ENCODE results near the gene SHB.
A peak's percentile ranks its signal among the peaks of the same experiment; 100 is the strongest.

The SHB gene

DNA sequence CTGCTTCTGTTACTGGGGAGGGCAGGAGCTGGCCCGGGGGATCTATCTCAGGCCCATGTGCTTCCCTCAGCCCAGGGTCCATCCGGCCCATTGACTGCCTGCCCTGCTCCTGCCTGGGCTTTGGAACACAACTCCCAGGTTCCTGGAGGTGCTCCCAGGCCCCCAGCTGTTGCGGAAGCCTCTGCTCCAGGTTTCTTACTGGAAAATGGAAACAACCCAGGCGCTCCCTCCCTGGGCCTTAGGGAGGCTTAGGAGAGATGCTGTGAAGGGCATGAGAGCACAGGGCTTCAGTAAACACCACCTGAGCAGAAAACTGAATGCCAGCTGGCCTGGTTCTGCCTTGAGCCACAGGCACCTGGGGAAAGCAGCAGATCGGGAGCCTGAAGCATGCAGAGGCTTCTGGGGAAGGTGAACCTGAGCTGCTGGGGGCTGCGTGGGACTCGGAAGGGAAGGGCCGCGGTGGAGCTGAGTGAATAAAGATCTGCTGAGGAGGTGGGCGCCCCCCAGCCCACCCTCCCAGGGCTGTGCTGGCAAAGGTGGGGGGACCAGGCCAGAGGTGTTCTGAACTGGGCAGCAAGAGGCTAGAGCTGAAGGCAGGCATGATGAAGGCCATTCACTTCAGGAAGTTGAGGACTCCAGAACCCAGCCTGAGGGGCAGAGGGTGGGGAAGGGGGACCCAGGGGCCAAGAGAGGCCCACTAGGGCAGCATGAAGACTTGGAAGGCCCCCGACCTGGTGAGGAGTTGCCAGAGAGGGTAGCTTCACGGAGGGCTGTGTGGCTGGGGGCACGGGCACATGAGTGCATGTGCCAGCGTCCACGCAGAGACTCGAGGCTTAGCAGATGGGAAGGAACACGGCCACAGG lies 64.8 kb downstream of the SHB start:
- no peak for DNase-seq

GRCh38 chr9:38003230-38003629 lies 65.8 kb downstream of the SHB start:
- DNase-seq: no peak

GRCh38 chr9:38001430-38001829 lies 67.6 kb downstream of the SHB start:
- no peak for DNase-seq

DNA sequence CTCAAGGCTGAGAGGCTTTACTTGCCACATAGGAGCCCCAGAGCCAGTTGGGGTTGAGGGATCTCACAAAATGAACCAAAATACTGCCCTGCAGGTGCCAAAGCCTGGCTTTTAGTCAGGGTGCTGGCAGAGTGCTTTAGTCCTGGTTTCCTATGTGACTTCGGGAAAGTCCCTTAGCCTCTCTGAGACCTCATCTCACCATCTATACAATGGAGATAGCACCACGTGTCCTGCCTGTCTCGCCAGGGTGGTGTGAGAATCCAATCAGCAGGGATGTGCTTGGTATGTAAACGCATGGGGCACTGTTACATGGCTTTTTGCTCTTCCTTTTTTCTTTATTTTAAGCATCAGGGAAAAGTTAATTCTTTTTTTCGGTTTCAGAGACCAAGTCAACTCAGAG lies 68.3 kb downstream of the SHB start:
- no peak for DNase-seq

GRCh38 chr9:38000332-38000731 lies 68.7 kb downstream of the SHB start:
- no peak for DNase-seq

DNA sequence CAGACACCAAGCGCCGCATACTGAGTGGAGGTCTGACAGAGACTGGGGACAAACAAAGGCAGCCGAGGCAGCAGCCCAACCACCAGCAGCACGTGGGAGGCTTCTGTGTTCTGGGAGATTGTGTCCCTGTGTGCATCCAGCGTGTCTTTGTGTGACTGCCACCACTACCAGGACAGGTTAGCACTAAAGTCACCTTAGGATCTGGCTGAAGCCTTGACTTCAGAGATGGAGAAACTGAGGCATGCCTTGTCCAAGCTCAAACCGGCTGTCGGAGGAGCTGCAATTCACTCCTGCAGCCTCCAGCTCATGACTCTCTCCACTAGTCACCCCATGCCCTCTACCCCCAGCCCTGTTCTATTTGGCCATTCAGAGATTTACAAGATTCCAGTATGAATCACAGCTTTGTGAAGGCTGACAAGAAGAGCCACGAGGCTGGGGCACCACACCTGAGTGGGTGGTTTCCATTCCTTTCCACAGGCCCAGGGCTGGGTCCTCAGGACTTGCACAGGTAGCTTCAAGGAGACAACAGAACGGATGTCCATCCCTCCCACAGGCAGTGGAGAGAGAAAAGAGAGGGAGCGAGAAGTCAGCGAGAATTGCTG lies 69.3 kb downstream of the SHB start:
- DNase-seq: no peak

GRCh38 chr9:37998881-37999587 lies 70.0 kb downstream of the SHB start:
- no peak for DNase-seq

DNA sequence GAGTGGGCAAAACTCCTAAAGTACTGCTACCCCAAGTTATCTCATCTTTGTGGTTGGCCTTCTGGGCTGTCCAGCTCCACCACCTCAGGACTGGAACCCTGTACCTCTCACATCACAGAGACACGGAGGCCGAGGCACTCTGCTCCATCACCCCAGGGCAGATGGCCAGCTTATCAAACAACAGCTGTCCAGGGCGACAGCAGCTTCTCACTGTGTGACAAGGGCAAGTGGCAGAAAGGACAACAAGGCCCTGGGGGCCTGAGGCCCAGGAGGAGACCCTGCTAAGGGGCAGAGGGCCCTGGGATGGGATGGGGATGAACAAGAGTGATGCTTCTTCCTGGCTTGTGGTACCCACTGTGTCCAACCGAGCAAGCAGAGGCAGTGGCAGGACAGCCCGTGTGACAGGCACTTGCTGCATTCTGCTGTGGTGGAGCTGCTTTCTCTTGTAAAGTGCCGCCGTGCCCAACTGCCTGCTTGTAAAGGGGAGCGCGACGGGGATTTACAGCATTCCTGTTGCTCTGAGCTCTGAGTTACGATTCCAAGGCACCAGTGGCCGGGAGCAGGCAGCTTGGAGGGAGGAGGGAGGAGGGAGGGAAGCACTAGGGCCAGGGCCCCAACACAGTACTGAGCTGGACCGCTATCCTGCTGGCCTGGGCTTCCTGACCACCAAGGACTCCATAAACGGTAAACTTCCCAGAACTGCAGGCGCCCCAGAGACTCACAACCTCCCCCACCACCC lies 71.2 kb downstream of the SHB start:
- DNase-seq: no peak

GRCh38 chr9:37996819-37997217 lies 72.2 kb downstream of the SHB start:
- DNase-seq: no peak

GRCh38 chr9:37995961-37996818 lies 72.8 kb downstream of the SHB start:
- no peak for DNase-seq

GRCh38 chr9:37995348-37995737 lies 73.7 kb downstream of the SHB start:
- DNase-seq: no peak

GRCh38 chr9:37994639-37995347 lies 74.2 kb downstream of the SHB start:
- peak; percentile 82 for DNase-seq

DNA sequence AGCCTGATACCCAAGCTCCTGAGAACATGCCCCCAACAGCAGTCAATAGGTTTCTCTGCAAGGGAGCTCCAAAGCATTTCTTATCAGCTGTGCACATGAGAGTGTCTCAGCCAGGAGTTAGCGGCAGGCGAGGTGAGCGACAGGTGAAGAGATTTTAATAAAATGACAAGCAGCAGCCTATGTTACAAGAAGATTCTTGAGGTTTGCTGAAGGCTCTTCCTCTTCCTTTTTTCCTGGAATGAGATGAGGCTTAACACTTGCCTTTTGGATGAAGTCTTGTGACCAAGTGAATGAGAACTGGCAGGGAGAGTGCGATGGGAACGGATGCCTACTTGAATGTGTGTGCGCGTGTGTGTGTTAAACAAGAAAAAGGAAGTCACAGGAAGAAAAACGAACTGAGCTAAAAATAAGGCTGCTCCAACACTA lies 76.1 kb downstream of the SHB start:
- no peak for DNase-seq

GRCh38 chr9:37990404-37991015 lies 78.5 kb downstream of the SHB start:
- no peak for DNase-seq

DNA sequence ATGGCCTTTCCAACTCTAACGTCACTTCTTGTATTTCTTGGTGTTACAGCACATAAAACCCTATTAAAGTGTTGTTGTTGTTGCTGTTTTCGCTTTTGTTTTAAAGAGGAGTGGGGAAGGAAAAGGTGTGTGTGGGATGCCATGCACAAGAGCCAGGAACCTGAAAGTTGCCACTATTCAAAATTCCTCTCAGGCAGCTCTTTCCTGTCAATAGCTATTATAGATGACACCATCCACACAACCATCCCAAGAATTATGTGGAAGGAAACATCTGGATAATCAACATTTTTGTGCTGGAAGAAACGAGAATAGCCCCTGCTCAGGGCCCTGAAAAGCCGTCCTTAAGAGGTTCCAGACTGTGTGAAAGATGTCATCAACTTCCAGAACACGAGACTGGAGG lies 79.3 kb downstream of the SHB start:
- DNase-seq: no peak

DNA sequence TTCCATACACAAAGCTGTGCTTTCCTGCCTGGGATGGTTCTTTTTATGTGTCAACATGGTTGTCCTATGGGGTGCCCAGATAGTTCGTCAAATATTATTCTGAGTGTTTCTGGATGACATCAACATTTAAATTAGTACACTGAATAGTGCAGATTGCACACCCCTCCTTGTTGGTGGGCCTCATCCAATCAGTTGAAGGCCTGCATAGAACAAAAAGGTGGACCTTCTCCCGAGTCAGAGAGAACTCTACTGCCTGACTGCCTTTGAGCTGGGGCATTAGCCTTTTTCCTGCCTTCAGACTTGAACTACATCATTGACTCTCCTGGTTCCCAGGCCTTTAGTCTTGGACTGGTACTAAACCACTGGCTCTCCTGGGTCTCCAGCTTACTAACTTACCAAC lies 80.4 kb downstream of the SHB start:
- DNase-seq: no peak

DNA sequence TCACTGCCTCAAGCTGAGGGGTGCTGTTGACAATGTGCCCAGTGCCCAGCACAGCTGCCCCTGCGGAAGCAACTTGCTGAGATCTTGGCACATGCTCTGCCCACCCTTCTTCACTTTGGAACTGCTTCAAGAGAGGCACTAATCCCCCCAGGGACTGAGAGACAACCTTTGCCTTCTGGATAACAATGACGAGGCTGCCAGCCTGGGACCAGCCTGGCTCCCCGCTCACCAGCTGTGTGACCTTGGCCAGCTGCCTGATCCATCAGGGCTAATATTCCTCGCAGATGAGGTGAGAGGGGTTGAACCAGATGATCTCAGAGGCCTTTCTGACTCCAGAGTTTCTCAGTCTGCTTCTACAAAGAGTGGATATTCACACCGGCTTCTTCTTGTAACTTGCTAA lies 81.0 kb downstream of the SHB start:
- DNase-seq: no peak

DNA sequence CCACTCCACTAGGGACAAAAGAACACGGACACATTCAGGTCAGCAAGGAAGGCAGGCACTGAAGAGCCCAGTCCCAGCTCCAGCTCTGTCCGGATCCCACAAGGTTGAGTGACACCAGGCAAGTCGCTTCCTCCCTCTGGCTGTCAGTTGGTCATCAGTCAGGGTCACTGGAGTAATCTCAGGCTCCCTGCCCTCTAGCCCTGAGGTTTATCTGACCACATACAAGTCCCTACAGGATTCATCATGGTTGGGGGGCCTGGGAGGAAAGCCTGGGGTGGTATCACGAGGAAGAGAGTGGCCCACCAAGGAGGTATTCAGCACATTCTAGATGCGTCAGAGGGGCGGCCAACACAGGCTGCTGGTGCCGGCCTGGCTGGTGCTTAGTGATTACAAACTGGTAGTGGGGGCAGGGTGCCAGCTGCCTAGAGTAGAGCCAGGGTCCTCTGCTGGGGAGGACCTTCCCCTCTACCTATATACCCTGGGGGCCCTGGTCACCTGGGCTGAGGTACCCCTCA lies 81.5 kb downstream of the SHB start:
- no peak for DNase-seq

DNA sequence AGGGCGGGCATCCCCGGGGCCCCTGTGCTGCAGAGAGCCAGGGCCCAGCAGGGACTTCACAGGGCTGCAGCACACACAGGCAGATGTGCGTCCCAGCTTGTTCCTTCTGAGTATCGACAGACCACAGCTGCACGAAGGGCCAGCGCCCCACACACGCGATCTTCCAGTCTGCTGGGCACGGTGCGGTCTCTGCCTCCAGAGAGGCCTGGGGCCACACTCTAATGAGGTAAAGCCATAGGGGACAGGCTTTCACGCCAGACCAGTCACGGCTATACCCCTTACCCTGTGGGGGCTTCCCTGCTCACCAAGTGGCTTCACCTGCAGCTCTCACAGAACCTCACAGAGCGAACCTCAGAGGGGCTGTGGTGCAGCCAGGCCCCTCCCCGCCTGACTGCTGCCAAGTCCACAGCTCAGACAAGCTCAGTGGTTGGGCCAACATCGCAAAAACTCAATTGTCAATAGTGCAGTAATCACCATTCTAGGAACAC lies 82.2 kb downstream of the SHB start:
- DNase-seq: no peak

GRCh38 chr9:37986001-37986400 lies 83.0 kb downstream of the SHB start:
- no peak for DNase-seq

Measured in SIG-M5 (cell line).